Muscle of arm (tissue), 12 donors: ENCODE results near the gene GPX3. TPM values are rescaled to one million over a fixed set of nuclear protein-coding genes. Genes with fewer than 3 reads are reported as not detected.

Experiments
- DNase-seq: peaks from one replicate; pipeline ENCODE4 v3.0.0-alpha.2; 2013
- polyA plus RNA-seq, 12 donors: library from polyadenylated mRNA; unstranded; fragments of 120-200 nt; gene quantifications; one replicate each; pipeline ENCODE4 v1.2.1, GENCODE V29; 2013; ENCODE audit not compliant: insufficient read length in 12 of 12

The GPX3 gene
- polyA plus RNA-seq, 12 donors = 21.8 to 71.8 (median 51.7) TPM; not detected in 1

- DNase-seq = no peak
Measured at GRCh38 chr5:151073280-151073679, 52.9 kb downstream of the GPX3 start.

- no peak for DNase-seq
Measured at GRCh38 chr5:151074557-151074956, 54.2 kb downstream of the GPX3 start.

GRCh38 chr5:151075698-151076331 is 55.4 kb downstream of the GPX3 start:
- no peak for DNase-seq

GRCh38 chr5:151076616-151077015 is 56.2 kb downstream of the GPX3 start:
- no peak for DNase-seq

GRCh38 chr5:151077419-151077818 is 57.0 kb downstream of the GPX3 start:
- no peak for DNase-seq

- DNase-seq = no peak
Measured at GRCh38 chr5:151077967-151078366, 57.6 kb downstream of the GPX3 start.

Other genes starting within 250 kb of the GPX3 start
- gene SMIM3, start 241.8 kb upstream of the GPX3 start, polyA plus RNA-seq = 10 to 100 TPM in 2 of 12 donors, 1 to 10 TPM in 9, not detected in 1; 6.3 to 10.6 (median 8.1) TPM
- gene IRGM, start 174.1 kb upstream of the GPX3 start, polyA plus RNA-seq = under 1 TPM in 8 of 12 donors, not detected in 4; 0.14 to 0.55 (median 0.32) TPM
- 10 to 100 TPM in 8 of 12 donors, 1 to 10 TPM in 3, not detected in 1; 7.2 to 24.9 (median 11.2) TPM for gene ZNF300, start 115.6 kb upstream of the GPX3 start, polyA plus RNA-seq
- gene TNIP1, start 60.4 kb downstream of the GPX3 start, polyA plus RNA-seq = 100 to 1,000 TPM in 4 of 12 donors, 10 to 100 TPM in 7, not detected in 1; 63.0 to 115 (median 79.8) TPM
- 100 to 1,000 TPM in 11 of 12 donors, not detected in 1; 239 to 380 (median 352) TPM for gene ANXA6, start 137.2 kb downstream of the GPX3 start, polyA plus RNA-seq
- gene CCDC69, start 203.5 kb downstream of the GPX3 start, polyA plus RNA-seq = 100 to 1,000 TPM in 4 of 12 donors, 10 to 100 TPM in 7, not detected in 1; 51.8 to 126 (median 93.4) TPM
- gene GM2A, start 232.6 kb downstream of the GPX3 start, polyA plus RNA-seq = 10 to 100 TPM in 11 of 12 donors, not detected in 1; 17.8 to 36.2 (median 25.8) TPM